ENCODE measurements around the gene BST2.
"Not testable (repeated sequence)": the region's sequence is repeated elsewhere in the genome, so short reads cannot be mapped to it uniquely, and the experiment has no call there.

The BST2 gene

GRCh38 chr19:17389957-17390664 lies 15.3 kb downstream of the BST2 start:
- no peak for DNase-seq (ENCODE audit: low read depth, low spot score)

GRCh38 chr19:17389288-17389687 lies 16.1 kb downstream of the BST2 start:
- no peak for DNase-seq (ENCODE audit: low read depth, low spot score)

- DNase-seq (ENCODE audit: low read depth, low spot score), result no peak
These were observed 19.4 kb downstream of the BST2 start for GRCh38 chr19:17385878-17386611.

DNA sequence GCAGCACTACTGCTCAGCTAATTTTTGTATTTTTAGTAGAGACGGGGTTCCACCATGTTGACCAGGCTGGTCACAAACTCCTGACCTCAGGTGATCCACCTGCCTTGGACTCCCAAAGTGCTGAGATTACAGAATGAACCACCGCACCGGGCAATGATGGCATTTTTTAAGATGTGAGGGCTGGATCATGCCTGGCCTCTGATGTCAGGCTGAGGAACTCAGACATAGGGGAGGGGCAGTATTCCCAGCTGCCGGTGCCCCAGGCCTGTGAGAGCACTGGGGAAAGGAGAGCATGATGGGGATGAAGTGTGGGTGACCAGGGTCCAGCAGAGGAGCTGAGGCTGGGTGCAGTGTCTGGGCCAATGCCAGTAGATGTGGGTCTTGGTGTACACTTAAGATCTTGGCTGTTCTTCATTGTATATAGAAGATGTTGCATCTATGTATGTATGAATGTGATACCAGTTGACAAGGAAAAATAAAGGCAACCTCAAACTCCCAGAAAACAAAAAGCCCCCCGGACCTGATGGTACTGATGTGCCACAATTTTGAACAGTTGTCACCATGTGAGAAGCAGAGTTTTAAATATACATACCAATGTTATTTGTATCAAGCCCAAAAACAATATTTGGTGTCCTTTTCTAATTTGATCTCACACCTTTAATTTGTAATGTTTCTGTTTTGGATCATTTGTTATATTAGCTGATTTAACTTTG lies 24.8 kb downstream of the BST2 start:
- no peak for DNase-seq (ENCODE audit: low read depth, low spot score)

DNA sequence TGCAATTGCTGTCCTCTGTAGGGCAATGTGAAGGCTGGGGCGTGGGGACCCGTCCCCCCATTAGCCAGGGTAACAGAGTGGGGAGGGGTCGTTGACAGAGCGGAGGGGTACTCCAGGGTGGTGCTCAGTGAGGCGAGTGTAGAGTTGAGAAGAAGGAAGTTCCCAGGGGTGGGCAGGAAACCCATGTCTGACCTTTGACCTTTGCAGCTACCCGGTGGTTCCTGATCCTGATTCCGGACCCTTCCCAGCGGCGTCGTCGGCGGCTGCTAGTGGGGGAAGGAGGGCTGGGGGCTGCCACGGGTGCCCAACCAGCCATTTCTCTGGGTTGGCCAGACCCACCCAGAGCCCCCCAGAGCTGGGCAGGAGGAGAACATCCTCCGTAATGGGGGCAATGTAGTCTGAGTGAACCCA lies 26.2 kb downstream of the BST2 start:
- no peak for DNase-seq (ENCODE audit: low read depth, low spot score)

- no peak for DNase-seq (ENCODE audit: low read depth, low spot score)
These were observed 27.2 kb downstream of the BST2 start for GRCh38 chr19:17378271-17378670.

GRCh38 chr19:17376935-17377600 lies 28.4 kb downstream of the BST2 start, which contains the start of gene PLVAP:
TSS of gene PLVAP (minus strand) at chr19:17377342. CDS start at chr19:17377288, 54 bp downstream.
- no peak for DNase-seq (ENCODE audit: low read depth, low spot score)

DNA sequence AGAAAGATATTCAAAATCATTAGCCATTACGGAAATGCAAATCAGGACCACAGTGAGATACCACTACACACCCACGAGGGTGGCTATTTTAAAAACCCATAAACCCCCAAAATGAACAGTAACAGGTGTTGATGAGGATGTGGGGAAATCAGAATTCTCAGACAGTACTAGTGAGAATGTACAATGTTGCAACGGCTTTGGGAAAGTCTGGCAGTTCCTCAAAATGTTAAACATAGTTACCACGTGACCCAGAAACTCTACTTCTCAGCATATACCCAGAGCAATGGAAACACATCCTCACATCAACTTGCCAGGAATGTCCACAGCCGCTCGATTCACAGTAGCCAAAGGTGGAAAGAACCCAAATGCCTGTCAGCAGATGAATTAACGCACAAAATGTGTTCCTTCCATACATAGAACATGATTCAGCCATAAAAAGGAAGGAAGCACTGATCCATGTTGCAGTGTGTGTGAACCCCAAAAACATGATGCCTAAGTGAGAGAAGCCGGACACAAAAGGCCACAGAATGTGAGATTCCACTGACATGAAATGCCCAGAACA lies 35.3 kb downstream of the BST2 start:
- no peak for DNase-seq (ENCODE audit: low read depth, low spot score)

GRCh38 chr19:17365361-17365760 lies 40.1 kb downstream of the BST2 start:
- DNase-seq (ENCODE audit: low read depth, low spot score), result no peak

DNA sequence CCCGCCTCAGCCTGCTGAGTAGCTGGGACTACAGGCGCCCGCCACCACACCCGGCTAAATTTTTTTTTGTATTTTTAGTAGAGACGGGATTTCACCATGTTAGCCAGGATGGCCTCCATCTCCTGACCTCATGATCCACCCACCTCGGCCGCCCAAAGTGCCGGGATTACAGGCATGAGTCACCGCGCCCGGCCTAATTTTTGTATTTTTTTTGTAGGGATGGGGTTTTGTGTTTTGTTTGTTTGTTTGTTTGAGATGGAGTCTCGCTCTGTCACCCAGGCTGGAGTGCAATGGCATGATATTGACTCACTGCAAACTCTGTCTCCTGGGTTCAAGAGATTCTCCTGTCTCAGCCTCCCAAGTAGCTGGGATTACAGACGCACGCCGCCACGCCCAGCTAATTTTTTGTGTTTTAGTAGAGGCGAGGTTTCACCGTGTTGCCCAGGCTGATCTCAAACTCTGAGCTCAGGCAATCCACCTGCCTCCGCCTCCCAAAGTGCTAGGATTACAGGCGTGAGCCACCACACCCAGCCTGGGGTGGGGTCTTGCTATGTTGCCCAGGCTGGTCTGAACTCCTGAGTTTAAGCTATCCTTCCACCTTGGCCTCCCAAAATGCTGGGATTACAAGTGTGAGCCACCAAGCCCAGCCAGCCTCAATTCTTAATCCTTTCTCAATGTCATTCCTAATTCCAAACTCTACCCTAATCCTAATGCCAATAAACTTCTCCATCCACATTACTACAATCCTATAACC lies 41.4 kb downstream of the BST2 start:
- not testable (repeated sequence) for DNase-seq (ENCODE audit: low read depth, low spot score)

DNA sequence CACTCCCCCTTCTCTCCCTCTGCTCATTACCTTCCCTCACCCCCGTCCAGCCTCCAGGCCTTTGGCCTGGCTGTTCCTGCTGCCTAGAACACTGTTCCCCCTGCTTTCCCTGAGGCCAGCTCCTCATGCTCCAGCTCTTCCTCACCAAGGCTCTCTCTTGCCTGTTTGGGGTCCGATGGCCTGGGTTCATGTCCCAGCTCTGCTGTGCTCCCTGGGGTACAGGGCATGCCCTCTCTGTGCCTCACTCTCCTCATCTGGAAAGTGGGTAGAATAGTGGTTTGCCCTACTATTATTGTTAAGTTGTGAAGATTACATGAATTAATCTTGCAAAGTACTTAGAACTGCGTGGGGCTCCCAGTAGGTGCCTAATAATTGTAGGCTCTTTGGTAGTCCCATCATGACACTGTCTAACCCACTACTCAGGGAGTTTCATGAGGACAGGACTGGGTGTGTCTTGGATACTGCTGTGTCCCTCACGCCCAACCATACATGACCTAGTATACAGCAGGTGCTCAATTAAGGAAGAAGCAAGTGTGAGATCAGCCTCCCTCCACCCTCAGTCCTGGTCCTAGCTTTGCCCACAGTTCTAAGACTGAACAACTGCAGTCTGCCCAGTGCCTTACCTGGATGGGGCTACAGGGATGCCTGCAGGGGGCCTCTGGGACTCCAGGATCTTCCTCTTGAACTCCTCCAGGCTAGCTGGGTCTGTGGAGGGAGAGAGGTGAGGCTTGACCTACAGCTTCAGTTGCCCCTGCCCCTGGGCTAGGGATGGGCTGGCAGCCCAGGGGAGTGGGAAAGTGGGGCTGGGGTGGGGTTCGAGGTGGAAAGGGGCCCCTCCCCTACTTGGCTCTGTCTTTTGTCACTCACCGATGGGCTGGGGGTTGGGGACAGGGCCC lies 45.3 kb downstream of the BST2 start:
- DNase-seq (ENCODE audit: low read depth, low spot score), result no peak

DNA sequence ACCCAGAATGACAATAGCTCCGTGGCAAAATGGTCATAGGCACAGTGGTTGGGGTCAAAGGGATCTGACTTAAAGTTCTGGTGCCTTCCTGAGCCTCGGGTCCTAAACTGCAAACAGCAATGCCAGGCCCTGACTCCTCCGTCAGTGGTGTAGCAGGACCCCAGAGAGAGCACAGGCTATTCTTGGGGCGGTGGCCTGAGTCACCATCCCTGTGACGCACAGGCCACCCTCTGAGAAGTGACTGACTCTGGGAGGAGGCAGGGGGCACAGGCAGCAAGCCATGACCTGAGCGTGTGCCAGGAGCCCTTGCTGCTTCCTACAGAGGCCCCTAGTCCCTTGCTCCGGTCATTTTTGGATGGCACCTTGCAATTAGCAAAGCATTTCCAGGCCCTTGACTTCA lies 47.0 kb downstream of the BST2 start:
- DNase-seq (ENCODE audit: low read depth, low spot score), result no peak

DNA sequence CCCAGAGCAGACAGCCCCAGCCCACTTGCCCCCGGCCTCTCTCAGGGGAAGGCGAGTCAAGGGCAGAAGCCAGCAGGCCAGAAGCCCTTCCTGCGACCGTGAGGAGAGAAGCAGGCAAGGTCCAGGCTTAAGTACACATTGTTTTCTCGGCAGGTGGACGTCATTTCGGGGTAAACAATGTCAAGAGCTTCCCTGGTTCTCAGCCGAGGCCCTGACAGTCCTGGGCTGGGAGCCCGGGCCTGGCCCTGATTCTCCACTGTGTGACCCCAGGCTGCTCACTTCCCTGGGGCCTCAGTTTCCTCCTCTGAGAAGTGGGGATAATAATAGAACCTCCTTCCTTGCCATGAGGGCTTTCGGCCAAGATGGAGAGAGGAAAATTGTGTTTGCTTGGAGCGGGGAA lies 47.7 kb downstream of the BST2 start:
- no peak for DNase-seq (ENCODE audit: low read depth, low spot score)

DNA sequence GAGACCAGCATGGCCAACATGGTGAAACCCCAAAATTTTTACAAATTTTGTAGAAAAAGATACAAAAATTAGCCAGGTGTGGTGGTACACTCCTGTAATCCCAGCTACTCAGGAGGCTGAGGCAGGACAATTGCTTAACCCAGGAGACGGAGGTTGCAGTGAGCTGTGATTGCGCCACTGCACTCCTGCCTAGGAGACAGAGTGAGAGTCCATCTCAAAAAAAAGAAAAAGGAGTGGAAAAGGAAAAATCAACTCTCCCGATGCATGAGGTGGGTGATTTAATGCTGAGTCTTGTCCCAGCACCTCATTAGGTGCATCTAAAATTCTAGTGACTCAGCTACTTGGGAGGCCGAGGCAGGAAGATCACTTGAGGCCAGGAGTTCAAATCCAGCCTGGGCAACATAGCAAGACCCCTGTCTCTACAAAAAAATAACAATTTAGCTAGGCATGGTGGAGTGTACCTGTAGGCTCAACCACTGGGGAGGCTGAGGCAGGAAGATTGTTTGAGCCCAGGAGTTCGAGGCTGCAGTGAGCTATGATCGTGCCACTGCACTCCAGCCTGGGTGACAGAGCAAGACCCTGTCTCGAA lies 48.3 kb downstream of the BST2 start:
- no peak for DNase-seq (ENCODE audit: low read depth, low spot score)

- no peak for DNase-seq (ENCODE audit: low read depth, low spot score)
These were observed 52.0 kb downstream of the BST2 start for GRCh38 chr19:17353386-17353785.

Data from activated naive CD8-positive, alpha-beta T cell treated with anti-CD3 and anti-CD28 coated beads, Interleukin-2, amount 50 U/mL, for 16 hours (primary cell).